ENCODE data around the gene ZNF408. TPM values are rescaled to one million over a fixed set of nuclear protein-coding genes. Genes with fewer than 3 reads are reported as not detected.

ZNF408 gene
- total and polyA plus RNA-seq, 2 donors (not counting 3 experiments of a cell fraction or from before 2014, with no cell fraction given), result 7.8 to 10.9 TPM

DNA sequence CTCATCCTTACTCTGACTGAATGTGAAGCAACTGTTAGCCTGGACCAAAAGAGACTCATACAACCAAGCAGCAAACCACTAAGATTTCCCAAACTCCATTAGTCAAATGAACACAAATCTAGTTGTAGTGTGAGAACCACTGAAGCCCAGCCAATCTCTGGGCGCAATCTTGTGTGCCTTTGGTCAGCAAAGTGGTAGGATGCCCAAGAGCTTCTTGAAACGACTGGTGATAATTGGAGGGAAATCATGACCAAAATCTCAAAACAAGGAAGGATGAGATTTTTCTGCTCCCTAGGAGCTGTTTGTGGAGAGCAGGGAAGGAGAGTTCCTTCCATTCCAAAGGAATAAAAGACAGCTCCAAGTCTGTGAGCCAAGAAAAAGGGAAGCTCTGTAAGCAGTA, 42.2 kb downstream of the ZNF408 start:
- Histone ChIP-seq H2AFZ (ENCODE audit: low read depth, low read length) (no peak overlapping the region), H3K27ac (ENCODE audit: insufficient read depth, low read depth, low read length) (no peak overlapping the region), H3K27me3 (ENCODE audit: control insufficient read depth in 2 of 2, insufficient read depth in 2 of 2, low read length in 2 of 2) (no peaks in the 10 kb centered on the region), H3K9ac (replicated peaks; ENCODE audit: extremely low read depth, insufficient read depth, low read length) (no peak overlapping the region), H3K4me1 (ENCODE audit: control insufficient read depth, extremely low read depth, insufficient read depth, low read length) (no peaks in the 10 kb centered on the region), H4K20me1 (replicated peaks; ENCODE audit: control insufficient read depth, extremely low read depth, insufficient read depth, low read length) (no peaks in the 10 kb centered on the region), H3K9me3 (replicated peaks; ENCODE audit: control insufficient read depth, insufficient read depth, low read length) (no peaks in the 10 kb centered on the region), H3K36me3 (ENCODE audit: control insufficient read depth in 2 of 2, extremely low read depth in 1 of 2, insufficient read depth in 2 of 2, low read length in 2 of 2) (peaks cover 35% of the 10 kb centered on the region in 2 experiments), H3K4me3 (replicated peaks in 1 of 3; ENCODE audit: insufficient read depth in 1 of 3, low read depth in 1 of 3, low read length in 3 of 3) (no peak overlapping the region), H3K9me1 (replicated peaks; ENCODE audit: control insufficient read depth, extremely low read depth, insufficient read depth, low read length) (no peaks in the 10 kb centered on the region), H3K79me2 (ENCODE audit: control insufficient read depth, insufficient read depth, low read length) (no peaks in the 10 kb centered on the region), H3K4me2 (ENCODE audit: insufficient read depth, low read length) (no peak overlapping the region)
- FAIRE-seq (no peak), DNase-seq (ENCODE audit: low read depth, low spot score) (no peak)
- TF ChIP-seq FOS (IDR thresholded peaks at IDR 0.05; ENCODE audit: borderline replicate concordance, insufficient read depth, low read length), result no peak
- TF ChIP-seq POLR2A (IDR thresholded peaks at IDR 0.05; ENCODE audit: low read depth, low read length), result no peak
- TF ChIP-seq, protein P1, sequence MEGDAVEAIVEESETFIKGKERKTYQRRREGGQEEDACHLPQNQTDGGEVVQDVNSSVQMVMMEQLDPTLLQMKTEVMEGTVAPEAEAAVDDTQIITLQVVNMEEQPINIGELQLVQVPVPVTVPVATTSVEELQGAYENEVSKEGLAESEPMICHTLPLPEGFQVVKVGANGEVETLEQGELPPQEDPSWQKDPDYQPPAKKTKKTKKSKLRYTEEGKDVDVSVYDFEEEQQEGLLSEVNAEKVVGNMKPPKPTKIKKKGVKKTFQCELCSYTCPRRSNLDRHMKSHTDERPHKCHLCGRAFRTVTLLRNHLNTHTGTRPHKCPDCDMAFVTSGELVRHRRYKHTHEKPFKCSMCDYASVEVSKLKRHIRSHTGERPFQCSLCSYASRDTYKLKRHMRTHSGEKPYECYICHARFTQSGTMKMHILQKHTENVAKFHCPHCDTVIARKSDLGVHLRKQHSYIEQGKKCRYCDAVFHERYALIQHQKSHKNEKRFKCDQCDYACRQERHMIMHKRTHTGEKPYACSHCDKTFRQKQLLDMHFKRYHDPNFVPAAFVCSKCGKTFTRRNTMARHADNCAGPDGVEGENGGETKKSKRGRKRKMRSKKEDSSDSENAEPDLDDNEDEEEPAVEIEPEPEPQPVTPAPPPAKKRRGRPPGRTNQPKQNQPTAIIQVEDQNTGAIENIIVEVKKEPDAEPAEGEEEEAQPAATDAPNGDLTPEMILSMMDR (IDR thresholded peaks at IDR 0.05; ENCODE audit: extremely low read depth in 1 of 2, insufficient read depth in 1 of 2, low read depth in 1 of 2, low read length in 2 of 2), result no peak
- TF ChIP-seq GATA2 (IDR thresholded peaks at IDR 0.05; ENCODE audit: insufficient read depth, insufficient read length, low read depth, low read length), result no peak
- no peak for TF ChIP-seq EZH2 (IDR thresholded peaks at IDR 0.05; ENCODE audit: borderline replicate concordance, low read depth, low read length, severe bottlenecking)
- dilution Hi-C loops (cut with MboI; ENCODE audit: extremely low pct_ligation_motif_present, low sequenced_read_pairs), result no loop called here
- intact Hi-C loops (cut with micrococcal nuclease), result no loop called here
- POLR2A ChIA-PET, result no interaction called here
- CTCF ChIA-PET, result interaction anchor here (0.9 to 1.5 kb wide), 3 partner anchors 9 to 30 kb away, joined by 3 read pairs; no protein-coding TSS in a partner anchor
- no TSS peak for BruUV-seq (replicated peaks)

All from endothelial cell of umbilical vein (primary cell).